Stimulated activated CD8-positive, alpha-beta memory T cell treated with anti-CD3 and anti-CD28 coated beads, Interleukin-4, amount 100 ng/mL, for 48 hours (primary cell): ENCODE data around the gene EDN3.
"Not testable (repeated sequence)": the region's sequence is repeated elsewhere in the genome, so short reads cannot be mapped to it uniquely, and the experiment has no call there.

Source experiments
- DNase-seq: peaks from one replicate; pipeline ENCODE4 v3.0.0-alpha.2; 2020

EDN3 gene

GRCh38 chr20:59309218-59309617, 8.8 kb downstream of the EDN3 start:
- no peak for DNase-seq

GRCh38 chr20:59314997-59315396, 14.6 kb downstream of the EDN3 start:
- DNase-seq, result no peak

- DNase-seq, result no peak
Measured at GRCh38 chr20:59316911-59317731, 16.7 kb downstream of the EDN3 start.

- no peak for DNase-seq
Measured at GRCh38 chr20:59318201-59318790, 17.9 kb downstream of the EDN3 start.

- no peak for DNase-seq
Measured at GRCh38 chr20:59318803-59319202, 18.4 kb downstream of the EDN3 start.

GRCh38 chr20:59320426-59320825, 20.0 kb downstream of the EDN3 start:
- DNase-seq, result no peak

- no peak for DNase-seq
Measured at GRCh38 chr20:59320854-59321647, 20.6 kb downstream of the EDN3 start.

GRCh38 chr20:59322081-59322480, 21.7 kb downstream of the EDN3 start:
- DNase-seq, result no peak

- DNase-seq, result no peak
Measured at GRCh38 chr20:59322585-59323454, 22.4 kb downstream of the EDN3 start.

- no peak for DNase-seq
Measured at GRCh38 chr20:59323731-59324130, 23.3 kb downstream of the EDN3 start.

- DNase-seq, result no peak
Measured at GRCh38 chr20:59324521-59325141, 24.2 kb downstream of the EDN3 start.

- DNase-seq, result no peak
Measured at GRCh38 chr20:59325142-59325523, 24.7 kb downstream of the EDN3 start.

GRCh38 chr20:59326188-59326587, 25.8 kb downstream of the EDN3 start:
- DNase-seq, result no peak

- no peak for DNase-seq
Measured at GRCh38 chr20:59328071-59328470, 27.7 kb downstream of the EDN3 start.

- DNase-seq, result no peak
Measured at GRCh38 chr20:59331721-59332329, 31.4 kb downstream of the EDN3 start.

- no peak for DNase-seq
Measured at GRCh38 chr20:59333260-59333845, 32.9 kb downstream of the EDN3 start.

GRCh38 chr20:59333951-59334350, 33.5 kb downstream of the EDN3 start:
- no peak for DNase-seq

GRCh38 chr20:59334651-59335300, 34.4 kb downstream of the EDN3 start:
- no peak for DNase-seq

- DNase-seq, result no peak
Measured at GRCh38 chr20:59335377-59335776, 35.0 kb downstream of the EDN3 start.

GRCh38 chr20:59336540-59336939, 36.1 kb downstream of the EDN3 start:
- DNase-seq, result no peak

- not testable (repeated sequence) for DNase-seq
Measured at GRCh38 chr20:59338444-59338843, 38.0 kb downstream of the EDN3 start.
